Stimulated activated naive CD8-positive, alpha-beta T cell treated with anti-CD3 and anti-CD28 coated beads, Interleukin-15, Interleukin-2, amounts not matched to agents 100 ng/mL and 50 ng/mL, for 24 hours (primary cell): ENCODE measurements around the gene GATA3.
A peak's percentile ranks its signal among the peaks of the same experiment; 100 is the strongest.

Source experiments
- H3K27ac Mint-ChIP-seq: one replicate; pipeline ENCODE4 v1.8.0; 2021; ENCODE audit warnings: mild to moderate bottlenecking, mixed read lengths
- H3K27me3 Mint-ChIP-seq: one replicate; pipeline ENCODE4 v1.8.0; 2021; ENCODE audit warnings: mixed read lengths
- H3K36me3 Mint-ChIP-seq: one replicate; pipeline ENCODE4 v1.8.0; 2021; ENCODE audit warnings: low read depth, mixed read lengths
- H3K4me1 Mint-ChIP-seq: one replicate; pipeline ENCODE4 v1.8.0; 2021; ENCODE audit warnings: low read depth, mixed read lengths
- H3K4me3 Mint-ChIP-seq: one replicate; pipeline ENCODE4 v1.8.0; 2021; ENCODE audit warnings: mild to moderate bottlenecking, mixed read lengths
- H3K9me3 Mint-ChIP-seq: one replicate; pipeline ENCODE4 v1.8.0; 2021; ENCODE audit warnings: mixed read lengths

GATA3 gene

DNA sequence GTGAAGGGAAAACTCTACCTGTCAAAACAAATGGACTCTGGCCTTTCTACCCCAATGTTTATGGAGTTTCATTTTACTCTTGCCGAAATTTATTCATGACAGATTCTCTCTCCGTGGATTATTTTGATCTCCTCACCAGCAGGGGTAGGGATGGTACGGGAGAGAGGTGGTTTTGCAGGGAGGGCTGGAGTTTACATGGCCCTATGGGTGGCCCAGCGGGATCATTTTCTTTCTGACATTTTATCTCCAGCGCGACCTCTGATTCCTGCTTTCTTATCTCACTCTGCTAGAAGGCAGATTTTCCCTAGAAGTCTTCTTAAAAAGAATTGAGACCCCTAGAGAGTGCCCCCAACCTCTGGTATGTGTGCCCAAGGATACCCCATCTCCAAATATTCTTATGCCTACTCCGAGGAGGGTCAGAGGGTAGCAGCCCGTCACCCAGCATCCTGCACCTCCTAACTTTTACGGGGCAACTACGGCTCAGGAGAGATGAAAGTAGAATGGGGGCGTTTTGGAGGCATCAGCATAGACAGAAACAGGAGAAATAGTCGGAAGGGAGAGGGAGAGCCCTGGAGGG lies 10.1 kb upstream of the GATA3 start:
- Mint-ChIP-seq H3K36me3 (no peaks in the 10 kb centered on the region), H3K27me3 (peaks cover 98% of the 10 kb centered on the region), H3K27ac (no peak overlapping the region), H3K4me3 (peak overlapping the region; percentile 79), H3K4me1 (peaks cover 83% of the 10 kb centered on the region), H3K9me3 (peaks cover 1% of the 10 kb centered on the region)

DNA sequence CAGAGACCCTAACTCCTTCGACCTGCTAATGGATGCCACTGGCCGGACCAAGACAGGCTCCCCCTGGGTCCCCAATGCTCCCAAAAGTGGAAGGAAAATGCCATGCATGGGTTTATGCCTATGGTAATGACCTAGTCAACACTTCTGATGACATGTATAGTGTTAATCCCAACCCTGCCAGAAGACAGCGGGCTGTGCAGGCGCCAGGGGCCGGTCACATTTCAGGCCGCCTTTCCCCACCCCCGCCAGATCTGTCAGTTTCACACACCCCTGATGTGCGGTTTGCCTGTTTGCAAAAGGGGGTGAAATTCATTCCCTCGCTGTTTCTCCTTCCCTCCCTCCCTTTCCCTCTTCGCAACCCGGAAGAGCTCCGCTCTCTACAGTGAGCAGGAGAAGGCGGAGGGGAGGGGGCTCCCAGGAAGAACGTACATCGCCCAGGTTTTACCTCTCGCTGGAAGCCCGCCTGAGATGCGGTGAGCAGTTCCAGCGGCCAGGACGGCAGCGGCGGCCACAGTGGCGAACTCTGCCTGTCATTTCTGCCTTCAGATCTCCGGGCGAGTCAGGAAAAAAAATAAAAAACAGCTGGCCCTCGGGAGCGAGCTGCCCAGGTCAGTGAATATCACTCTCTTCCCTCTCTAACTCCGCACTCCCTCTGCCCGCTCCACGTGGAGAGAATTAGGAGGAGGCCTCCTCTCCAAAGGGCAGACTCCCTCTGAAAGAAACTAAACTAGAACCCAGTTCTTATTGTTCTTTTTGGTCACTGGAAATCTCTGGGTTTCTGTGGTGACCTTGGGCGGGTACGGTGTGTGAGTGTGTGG lies 9.4 kb upstream of the GATA3 start:
- H3K36me3 Mint-ChIP-seq: no peaks in the 10 kb centered on the region
- no peak overlapping the region for H3K27ac Mint-ChIP-seq
- H3K9me3 Mint-ChIP-seq: no peaks in the 10 kb centered on the region
- H3K27me3 Mint-ChIP-seq: peaks cover 91% of the 10 kb centered on the region
- H3K4me1 Mint-ChIP-seq: peaks cover 78% of the 10 kb centered on the region
- peak overlapping the region; percentile 79 for H3K4me3 Mint-ChIP-seq

DNA sequence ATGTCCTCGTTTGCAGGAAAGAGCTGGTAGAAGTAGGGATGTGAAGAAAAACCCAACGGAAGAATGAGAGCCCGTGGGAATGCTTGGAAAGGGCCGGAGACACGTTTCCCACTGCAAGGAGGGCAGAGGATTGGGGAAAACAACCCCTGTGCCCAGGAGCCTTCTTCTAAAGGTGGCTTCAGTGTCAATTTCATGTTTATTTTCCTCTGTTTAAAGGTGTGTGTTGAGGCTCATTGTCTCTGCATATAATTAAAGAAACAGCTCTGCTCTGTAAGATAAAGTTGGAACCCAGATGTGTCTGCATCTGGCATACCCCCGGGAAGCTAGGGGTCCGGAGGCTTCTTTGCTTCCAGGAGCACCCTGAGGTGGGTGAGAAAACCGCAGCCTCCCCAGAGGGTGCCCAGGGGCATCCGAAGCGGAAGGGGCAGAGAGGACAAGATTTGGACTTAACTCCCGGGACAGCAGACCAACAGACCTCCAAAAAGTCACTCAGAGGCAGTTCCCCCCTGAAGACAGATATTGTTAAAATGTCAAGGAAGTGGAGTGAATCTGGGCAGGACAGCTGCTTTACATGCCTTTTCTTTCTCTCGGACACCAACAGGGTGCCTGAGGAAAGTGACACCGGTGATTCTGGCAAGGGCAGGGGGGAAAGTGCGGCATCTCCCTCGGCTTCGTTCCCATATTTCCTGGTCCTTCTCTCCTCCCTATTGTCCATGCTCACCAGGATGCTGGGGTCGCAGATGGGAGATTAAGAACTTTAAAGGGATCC lies 8.6 kb upstream of the GATA3 start:
- Mint-ChIP-seq H3K4me1 (peaks cover 73% of the 10 kb centered on the region), H3K9me3 (no peaks in the 10 kb centered on the region), H3K27me3 (peaks cover 86% of the 10 kb centered on the region), H3K27ac (no peak overlapping the region), H3K4me3 (peak overlapping the region; percentile 79), H3K36me3 (no peaks in the 10 kb centered on the region)

DNA sequence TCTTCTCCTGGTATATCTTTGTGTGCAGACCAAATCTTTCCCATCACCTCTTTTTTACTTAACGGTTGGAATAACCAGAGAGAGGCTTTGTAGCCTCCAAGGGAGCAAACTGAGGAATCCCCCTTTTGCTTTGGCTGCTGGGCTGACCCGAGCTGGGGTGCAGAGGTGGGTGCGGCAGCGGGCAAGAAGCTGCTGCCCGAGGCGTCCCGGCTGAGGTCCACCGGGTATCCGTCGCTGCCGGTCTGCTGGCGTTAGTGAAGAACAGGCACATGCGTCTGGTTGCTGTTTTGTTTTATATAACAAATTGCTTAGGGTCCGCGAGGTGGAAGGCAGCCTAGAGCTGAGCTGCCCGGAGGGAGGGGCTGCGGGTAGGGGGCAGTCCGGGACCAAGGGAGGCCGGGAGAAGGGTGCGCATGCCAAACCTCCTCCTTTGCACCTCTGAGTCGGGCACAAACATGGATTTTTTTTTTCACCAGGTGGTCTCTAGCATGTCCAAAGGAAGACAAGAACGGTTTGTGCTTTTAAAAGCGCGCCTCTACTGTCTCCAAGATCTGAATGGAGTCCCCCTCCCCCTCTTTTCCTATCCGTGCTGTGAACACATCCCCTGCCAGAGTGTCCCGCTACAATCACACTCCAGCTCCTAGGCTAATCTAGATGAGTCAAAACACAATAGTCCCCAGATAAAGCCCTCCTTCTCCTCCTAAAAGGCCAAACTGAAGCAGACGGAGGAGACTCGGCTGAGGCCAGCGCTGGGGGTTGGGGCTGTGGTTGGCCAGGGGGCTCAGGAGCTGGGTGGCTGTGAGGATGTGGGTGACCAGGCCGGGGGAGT lies 6.8 kb upstream of the GATA3 start:
- Mint-ChIP-seq H3K9me3 (no peaks in the 10 kb centered on the region), H3K36me3 (no peaks in the 10 kb centered on the region), H3K27ac (no peak overlapping the region), H3K4me1 (peaks cover 73% of the 10 kb centered on the region), H3K4me3 (peak overlapping the region; percentile 26), H3K27me3 (peaks cover 76% of the 10 kb centered on the region)

DNA sequence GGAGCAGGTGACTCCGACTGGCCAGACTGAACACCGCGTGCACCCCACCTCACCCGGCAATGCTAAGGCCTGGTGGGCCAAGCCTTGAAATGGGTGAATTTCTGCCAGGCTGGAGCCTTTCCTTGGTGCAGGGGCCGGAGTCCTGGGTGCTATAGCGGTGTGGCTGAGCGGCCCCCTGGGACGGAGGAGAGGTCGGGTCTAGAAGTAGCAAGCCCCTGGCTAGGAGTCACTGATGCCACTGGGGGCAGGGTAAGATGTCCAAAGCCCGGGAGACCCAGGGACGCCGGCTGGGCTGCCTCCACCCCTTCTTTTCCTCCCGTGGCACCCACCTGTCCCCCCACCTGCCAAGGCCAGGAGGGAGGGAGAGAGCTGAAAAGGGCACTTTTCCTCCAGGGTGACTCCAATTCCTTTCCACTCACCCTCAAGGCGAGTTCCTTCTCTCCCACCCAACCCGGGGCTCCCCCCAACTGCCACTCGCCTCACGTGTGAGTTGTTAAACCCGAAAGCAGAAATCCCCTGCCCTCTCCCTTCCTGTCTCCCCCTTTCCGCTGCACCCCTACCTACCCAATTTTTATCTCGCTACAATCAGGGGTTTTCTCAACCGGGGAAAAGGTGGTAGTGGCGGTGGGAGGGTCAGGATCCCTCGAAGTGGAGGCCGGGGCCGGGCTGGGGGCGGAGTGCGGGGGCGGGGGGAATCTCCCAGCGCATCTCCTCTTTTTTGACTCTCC lies 6.0 kb upstream of the GATA3 start:
- H3K4me1 Mint-ChIP-seq: peaks cover 72% of the 10 kb centered on the region
- peaks cover 75% of the 10 kb centered on the region for H3K27me3 Mint-ChIP-seq
- H3K27ac Mint-ChIP-seq: peak overlapping the region; percentile 70
- H3K9me3 Mint-ChIP-seq: no peaks in the 10 kb centered on the region
- peak overlapping the region; percentile 76 for H3K4me3 Mint-ChIP-seq
- no peaks in the 10 kb centered on the region for H3K36me3 Mint-ChIP-seq

DNA sequence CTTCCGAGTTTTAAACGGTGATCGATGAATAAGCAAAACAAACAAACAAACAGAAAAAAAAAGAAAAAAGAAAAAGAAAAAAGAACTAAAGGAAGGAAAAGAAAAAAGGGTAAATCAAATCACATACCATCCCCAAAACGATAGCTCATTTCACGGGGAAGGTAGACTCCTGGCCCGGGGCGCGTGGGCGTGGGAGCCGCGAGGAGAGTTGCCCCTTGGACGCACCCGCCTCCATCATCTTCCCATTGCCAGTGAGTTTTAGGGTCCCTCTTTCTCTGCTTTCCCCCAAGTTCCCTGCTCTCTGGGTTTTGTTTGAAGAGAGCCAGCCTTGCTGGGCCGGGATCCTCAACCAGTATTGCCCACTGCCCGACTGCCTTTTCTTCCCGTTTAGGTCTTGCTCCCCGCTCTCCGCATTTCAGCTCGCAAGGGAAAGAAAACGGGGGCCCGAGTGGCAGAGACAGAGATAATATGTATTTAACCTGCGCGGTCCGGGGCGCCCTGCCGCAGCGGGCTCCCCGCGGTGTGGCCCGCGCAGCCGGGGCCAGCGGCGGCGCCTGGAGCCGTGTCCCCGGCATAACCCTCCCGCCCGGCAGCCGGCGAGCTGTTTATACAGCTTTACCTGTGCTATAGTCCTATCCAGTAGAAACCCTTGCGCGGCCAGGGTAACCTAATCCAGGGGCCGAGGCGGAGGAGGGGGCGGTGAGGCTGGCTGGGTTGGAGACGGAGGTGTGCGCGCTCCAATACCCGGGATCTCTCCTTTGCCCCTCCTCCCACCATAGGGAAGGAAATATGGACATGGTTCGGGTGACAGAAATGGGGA lies 5.2 kb upstream of the GATA3 start:
- H3K27ac Mint-ChIP-seq: peak overlapping the region; percentile 70

DNA sequence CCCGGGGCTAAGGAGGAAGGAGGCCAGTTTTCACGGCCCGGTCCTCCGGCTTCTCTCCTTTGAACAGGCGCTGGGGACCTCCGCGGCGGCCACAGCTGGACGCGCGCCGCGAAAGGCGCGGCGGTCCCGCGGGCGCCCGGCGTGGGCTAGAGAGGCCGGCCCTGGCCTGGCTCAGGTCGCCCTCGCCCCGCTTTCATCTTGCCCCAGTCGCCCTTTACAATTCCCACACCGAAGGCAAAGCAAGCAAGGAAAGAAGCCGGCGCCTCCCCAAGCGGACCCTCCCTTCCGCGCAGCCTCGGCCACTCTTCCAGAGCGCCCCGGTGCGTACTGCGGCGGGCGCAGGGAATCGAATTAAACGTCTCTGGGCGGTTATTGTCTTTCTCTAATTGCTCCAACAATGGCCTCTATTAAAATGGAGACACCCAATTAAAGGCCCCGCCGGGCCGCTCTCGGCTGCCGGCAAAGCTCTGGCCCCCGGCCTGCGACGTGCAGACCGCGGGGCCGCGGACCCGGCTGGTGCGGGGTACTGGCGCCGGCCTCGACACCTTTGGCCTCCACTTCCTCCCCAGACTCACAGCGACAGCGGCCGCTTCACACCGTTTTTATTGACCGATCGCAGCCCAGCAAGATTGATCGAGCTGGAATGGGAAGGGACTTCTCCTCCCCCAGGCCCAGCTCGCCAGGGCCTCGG lies 4.5 kb upstream of the GATA3 start:
- Mint-ChIP-seq H3K4me3 (peak overlapping the region; percentile 74), H3K9me3 (no peaks in the 10 kb centered on the region), H3K27me3 (peaks cover 59% of the 10 kb centered on the region), H3K36me3 (no peaks in the 10 kb centered on the region), H3K27ac (no peak overlapping the region), H3K4me1 (peaks cover 62% of the 10 kb centered on the region)

More for the DNA sequence above, 5.2 kb upstream of the GATA3 start:
- Mint-ChIP-seq H3K36me3 (no peaks in the 10 kb centered on the region), H3K4me1 (peaks cover 70% of the 10 kb centered on the region), H3K4me3 (peak overlapping the region; percentile 76), H3K9me3 (no peaks in the 10 kb centered on the region), H3K27me3 (peaks cover 67% of the 10 kb centered on the region)

DNA sequence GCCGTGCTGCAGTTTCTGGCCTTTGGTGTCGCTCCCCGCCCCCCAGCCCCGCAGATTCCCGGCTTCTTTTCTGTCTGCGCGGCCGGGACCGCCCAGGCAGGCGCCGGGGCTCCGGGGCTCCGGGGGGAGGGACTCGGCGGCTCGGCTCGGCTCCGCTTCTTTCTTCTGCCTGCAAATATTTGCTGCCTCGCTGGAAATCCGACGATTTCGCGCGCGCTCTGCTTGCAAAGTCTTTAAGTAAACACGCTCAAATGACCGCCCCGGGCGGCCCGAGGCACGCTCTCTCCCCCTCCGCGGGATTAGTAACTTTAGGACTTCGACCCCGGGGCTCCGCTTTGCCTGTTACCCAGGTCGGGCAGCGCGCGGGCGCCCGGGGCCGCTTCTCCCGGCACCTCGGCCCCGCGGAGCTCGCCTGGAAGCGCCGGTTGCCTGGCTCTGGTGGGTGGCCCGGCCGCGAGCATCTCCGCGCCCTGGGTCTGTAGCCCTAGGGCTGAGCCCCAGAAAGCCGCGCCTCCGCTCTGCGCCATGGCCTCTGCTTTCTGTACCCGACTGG lies 3.9 kb upstream of the GATA3 start:
- Mint-ChIP-seq H3K9me3 (no peaks in the 10 kb centered on the region), H3K27ac (no peak overlapping the region), H3K36me3 (no peaks in the 10 kb centered on the region), H3K27me3 (peaks cover 53% of the 10 kb centered on the region), H3K4me3 (peak overlapping the region; percentile 74), H3K4me1 (peaks cover 56% of the 10 kb centered on the region)

DNA sequence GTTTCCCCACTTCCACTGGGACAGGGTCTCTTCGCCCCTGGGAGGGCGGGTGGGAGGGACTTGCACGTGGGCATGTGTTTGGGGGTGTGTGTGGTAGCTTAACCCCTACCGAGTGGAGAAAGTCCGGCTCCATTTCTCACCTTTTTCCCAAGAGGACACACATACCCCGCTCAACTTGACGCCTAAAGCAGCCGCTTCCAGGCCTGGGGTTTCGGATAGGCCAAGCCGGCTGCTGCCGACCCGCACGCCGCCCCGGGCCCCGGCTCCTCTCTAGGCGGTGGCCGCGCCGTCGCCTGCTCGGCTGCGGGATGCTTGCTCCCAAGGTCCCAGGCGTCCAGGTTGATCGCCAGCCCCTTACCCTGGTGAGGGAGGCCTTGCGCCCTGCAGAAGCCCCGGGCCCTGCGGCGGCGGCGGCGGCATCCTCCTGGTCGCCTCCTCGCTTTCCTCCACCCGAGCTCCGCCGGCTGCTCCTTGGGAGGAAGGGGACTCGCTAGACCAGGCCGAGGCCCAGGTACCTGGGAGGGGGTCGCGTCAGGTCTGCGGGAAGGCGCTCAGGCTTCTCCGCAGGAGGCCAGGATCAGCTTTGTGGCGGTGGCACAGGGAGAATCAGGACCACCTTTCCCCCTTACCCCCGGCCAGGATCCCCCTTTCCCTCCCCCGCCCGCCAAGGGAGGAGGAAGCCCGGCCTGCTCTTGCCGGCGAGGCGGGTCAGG lies 3.2 kb upstream of the GATA3 start:
- H3K4me1 Mint-ChIP-seq: peaks cover 50% of the 10 kb centered on the region
- peak overlapping the region; percentile 30 for H3K4me3 Mint-ChIP-seq
- peaks cover 47% of the 10 kb centered on the region for H3K27me3 Mint-ChIP-seq
- no peaks in the 10 kb centered on the region for H3K9me3 Mint-ChIP-seq
- no peak overlapping the region for H3K27ac Mint-ChIP-seq
- H3K36me3 Mint-ChIP-seq: no peaks in the 10 kb centered on the region

DNA sequence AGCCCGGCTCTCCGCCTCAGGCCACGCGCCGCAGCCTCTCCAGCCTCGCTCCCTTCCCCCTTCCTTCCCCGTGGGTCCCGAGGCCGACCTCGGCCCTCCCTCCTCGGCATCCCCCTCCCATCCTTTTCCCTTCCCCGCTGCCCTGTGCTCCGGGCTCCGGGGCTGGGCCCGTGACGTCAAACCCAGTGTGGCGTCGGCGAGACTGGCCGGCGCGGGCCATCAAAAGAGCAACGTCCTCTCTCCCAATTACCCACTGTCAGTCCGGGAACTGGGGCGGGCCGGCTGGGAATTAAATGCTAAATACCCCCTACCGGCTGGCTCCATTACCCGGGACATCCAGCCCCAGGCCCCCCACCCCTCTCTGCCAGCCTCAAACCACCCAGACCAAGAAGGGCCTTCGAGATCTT lies 2.6 kb upstream of the GATA3 start:
- Mint-ChIP-seq H3K9me3 (no peaks in the 10 kb centered on the region), H3K4me3 (peak overlapping the region; percentile 96), H3K36me3 (peaks cover 5% of the 10 kb centered on the region), H3K4me1 (peaks cover 51% of the 10 kb centered on the region), H3K27ac (peak overlapping the region; percentile 87), H3K27me3 (peaks cover 41% of the 10 kb centered on the region)

DNA sequence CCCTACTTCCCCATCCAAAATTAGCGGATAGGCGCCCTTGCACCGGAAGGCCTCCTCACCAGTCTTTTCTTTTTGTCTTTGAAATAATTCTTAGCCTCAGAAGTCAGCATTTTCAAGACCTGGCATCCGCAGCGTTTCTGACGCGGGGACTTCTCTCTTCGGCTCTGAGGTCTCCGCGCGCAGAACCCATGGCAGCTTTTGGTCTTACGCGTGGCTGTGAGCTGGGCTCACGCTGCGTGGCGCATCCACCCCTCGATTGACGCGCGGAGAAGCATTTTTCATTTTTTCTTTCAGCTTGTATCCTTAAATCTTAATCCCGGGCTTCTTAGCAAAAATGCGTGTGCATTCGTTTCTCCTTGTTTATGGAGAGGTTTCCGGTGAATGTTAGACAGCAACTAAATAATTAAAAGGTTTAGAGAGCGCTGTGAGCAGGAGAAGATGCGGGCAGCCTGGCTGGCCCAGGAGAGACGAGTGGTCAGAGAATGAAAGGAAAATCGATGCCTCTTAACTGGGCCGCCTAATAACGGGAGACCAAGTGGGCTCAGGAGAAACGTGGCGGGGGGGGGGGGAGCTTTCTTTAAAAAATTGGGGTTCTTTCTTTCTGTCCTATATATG lies 2.0 kb upstream of the GATA3 start:
- Mint-ChIP-seq H3K27me3 (peaks cover 35% of the 10 kb centered on the region), H3K36me3 (peaks cover 11% of the 10 kb centered on the region), H3K4me3 (peak overlapping the region; percentile 96), H3K4me1 (peaks cover 51% of the 10 kb centered on the region), H3K9me3 (no peaks in the 10 kb centered on the region), H3K27ac (peak overlapping the region; percentile 87)

DNA sequence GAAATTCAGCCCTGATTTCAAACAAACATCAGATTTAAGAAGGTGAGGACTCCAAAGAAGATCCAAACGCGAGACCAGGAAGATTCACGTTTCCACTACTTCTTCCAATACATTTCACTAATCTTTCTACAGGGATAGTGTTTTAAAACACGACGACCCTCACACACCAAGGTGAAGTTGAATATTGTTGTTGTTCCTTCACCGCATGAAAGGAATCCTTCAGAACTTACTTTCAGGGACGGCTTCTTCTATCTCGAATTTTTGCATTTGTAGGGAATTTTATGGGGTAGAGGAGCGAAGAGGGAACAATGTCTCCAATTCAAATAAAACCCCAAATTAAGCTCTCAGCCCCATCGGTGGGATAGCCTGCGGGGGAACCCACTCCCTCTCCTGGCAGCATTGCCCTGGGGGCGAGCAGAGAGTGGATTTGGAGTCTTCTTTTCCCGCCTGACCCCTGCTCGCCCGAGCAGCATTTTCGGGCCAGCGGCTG lies 1.5 kb upstream of the GATA3 start:
- H3K27ac Mint-ChIP-seq: peak overlapping the region; percentile 45
- H3K4me1 Mint-ChIP-seq: peaks cover 50% of the 10 kb centered on the region
- H3K9me3 Mint-ChIP-seq: no peaks in the 10 kb centered on the region
- H3K4me3 Mint-ChIP-seq: peak overlapping the region; percentile 96
- H3K27me3 Mint-ChIP-seq: peaks cover 29% of the 10 kb centered on the region
- peaks cover 15% of the 10 kb centered on the region for H3K36me3 Mint-ChIP-seq
